Anterior cingulate cortex (tissue), 58 donors: Measurements from ENCODE around the gene PDIA2.
"Not testable (repeated sequence)": the region's sequence is repeated elsewhere in the genome, so short reads cannot be mapped to it uniquely, and the experiment has no call there.

Experiments used
- DNase-seq, 58 donors: peaks; one replicate each; lab custom pipeline; 2025; lab: John Stamatoyannopoulos, UW

PDIA2 gene

DNA sequence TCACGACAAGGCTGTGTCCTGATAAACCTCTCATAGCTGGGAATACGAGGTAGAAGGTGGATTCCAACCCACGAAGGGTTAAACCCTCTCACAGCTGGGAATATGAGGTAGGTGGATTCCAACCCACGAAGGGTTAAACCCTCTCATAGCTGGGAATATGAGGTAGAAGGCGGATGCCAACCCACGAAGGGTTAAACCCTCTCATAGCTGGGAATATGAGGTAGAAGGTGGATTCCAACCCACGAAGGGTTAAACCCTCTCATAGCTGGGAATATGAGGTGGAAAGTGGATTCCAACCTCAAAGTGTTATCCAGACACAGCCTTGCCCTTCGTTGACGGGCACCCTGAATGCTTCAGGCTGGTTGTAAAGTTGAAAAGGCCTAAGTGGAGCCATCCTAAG lies 38.6 kb downstream of the PDIA2 start:
- no peak for DNase-seq

GRCh38 chr16:322476-323143 lies 39.6 kb downstream of the PDIA2 start:
- no peak for DNase-seq

DNA sequence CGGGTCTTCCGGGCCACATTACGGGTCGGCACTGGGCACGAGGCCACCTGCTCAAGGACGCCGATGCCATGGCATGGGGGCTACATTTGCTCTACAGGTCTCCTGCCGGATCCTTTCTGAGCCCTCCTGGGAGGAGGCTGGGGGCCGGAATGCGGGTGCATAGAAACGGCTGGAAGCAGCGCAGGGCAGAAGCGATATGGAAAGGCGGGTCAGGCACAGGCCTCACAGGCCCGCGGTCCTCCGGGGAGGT lies 41.2 kb downstream of the PDIA2 start:
- DNase-seq, result no peak

DNA sequence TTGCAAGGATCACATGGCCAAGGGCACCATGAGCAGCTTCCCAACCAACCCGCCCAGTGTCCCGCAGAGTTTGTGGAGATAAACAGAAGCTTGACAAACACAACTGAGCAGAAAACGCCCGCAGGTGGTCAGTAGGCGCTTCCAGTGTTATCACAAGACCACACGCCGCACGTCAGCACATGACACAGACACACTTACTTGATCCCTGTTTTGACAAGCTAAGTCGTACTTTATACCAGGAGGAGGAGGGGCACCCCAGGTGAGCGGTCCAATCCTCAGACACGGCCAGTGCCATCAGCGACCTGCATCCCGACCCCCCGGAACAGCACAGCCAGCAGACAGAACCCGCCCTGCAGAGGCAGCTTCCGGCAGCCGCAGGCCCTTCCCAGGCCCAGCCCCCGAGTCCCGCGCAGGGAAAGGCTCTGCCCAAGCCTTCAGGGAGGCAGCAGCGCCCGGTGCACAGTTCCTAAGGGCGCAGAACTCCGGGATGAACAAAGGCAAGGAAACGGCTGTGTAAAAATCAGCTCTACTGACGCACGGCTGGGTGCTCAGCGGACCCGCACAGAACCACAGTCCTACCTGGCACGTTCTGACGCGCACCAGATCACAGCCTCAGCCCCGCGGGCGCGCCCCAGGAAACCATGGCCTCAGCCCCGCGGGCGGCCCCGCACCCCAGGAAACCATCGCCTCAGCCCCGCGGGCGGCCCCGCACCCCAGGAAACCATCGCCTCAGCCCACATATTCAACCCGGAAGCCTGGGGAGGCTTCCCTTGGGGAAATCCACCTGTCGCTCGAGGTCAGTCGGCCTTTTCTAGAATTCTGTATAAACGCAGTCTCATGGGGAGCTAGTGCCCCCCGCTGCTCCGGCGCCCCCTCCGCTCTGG lies 41.7 kb downstream of the PDIA2 start:
- no peak for DNase-seq

GRCh38 chr16:325375-326145 lies 42.6 kb downstream of the PDIA2 start:
- no peak for DNase-seq

- no peak for DNase-seq
These were observed 47.8 kb downstream of the PDIA2 start for GRCh38 chr16:330741-331140.

- not testable (repeated sequence) for DNase-seq
These were observed 48.3 kb downstream of the PDIA2 start for GRCh38 chr16:331181-331814.

GRCh38 chr16:333406-334094 lies 50.6 kb downstream of the PDIA2 start:
- DNase-seq, result no peak

DNA sequence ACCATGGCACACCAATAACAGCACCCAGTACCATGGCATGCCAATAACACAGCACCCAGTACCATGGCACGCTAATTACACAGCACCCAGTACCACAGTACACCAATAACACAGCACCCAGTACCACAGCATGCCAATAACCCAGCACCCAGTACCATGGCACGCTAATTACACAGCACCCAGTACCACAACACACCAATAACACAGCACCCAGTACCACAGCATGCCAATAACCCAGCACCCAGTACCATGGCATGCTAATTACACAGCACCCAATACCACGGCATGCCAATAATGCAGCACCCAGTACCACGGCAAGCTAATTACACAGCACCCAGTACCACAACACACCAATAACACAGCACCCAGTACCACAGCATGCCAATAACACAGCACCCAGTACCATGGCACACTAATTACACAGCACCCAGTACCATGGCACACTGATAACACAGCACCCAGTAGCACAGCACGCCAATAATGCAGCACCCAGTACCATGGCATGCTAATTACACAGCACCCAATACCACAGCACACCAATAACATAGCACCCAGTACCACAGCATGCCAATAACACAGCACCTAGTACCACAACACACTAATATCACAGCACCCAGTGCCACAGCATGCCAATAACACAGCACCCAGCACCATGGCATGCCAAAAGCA lies 51.3 kb downstream of the PDIA2 start:
- DNase-seq, result not testable (repeated sequence)

- DNase-seq, result not testable (repeated sequence)
These were observed 52.1 kb downstream of the PDIA2 start for GRCh38 chr16:334861-335632.

GRCh38 chr16:336269-336668 lies 53.3 kb downstream of the PDIA2 start:
- no peak for DNase-seq
